GM19324 (cell line): Measurements from ENCODE around the gene CDH13.

Experiments
- ATAC-seq: cut with Tn5 transposase; IDR thresholded peaks from one replicate; pipeline ENCODE4 v1.9.1; 2021; ENCODE audit warnings: mild to moderate bottlenecking, moderate library complexity; ENCODE audit not compliant: unreplicated experiment, low FRiP score

Gene CDH13

GRCh38 chr16:82769845-82770244 lies 143.1 kb downstream of the CDH13 start:
- ATAC-seq, result no peak

- ATAC-seq, result no peak
Observed at GRCh38 chr16:82772215-82772614, 145.4 kb downstream of the CDH13 start.

- ATAC-seq, result no peak
Observed at GRCh38 chr16:82773018-82773417, 146.2 kb downstream of the CDH13 start.

- ATAC-seq, result no peak
Observed at GRCh38 chr16:82776470-82777146, 149.8 kb downstream of the CDH13 start.

GRCh38 chr16:82782715-82783251 lies 156.0 kb downstream of the CDH13 start:
- ATAC-seq, result no peak

- ATAC-seq, result peak; percentile 48
Observed at GRCh38 chr16:82783933-82784572, 157.3 kb downstream of the CDH13 start.

- ATAC-seq, result no peak
Observed at GRCh38 chr16:82784573-82784968, 157.8 kb downstream of the CDH13 start.

GRCh38 chr16:82788225-82788624 lies 161.5 kb downstream of the CDH13 start:
- no peak for ATAC-seq

GRCh38 chr16:82788919-82789318 lies 162.2 kb downstream of the CDH13 start:
- ATAC-seq, result no peak

GRCh38 chr16:82792693-82793092 lies 165.9 kb downstream of the CDH13 start:
- no peak for ATAC-seq

- no peak for ATAC-seq
Observed at GRCh38 chr16:82793528-82794245, 166.9 kb downstream of the CDH13 start.

GRCh38 chr16:82796047-82796446 lies 169.3 kb downstream of the CDH13 start:
- ATAC-seq, result no peak

- ATAC-seq, result no peak
Observed at GRCh38 chr16:82801361-82801760, 174.6 kb downstream of the CDH13 start.

GRCh38 chr16:82805866-82806265 lies 179.1 kb downstream of the CDH13 start:
- no peak for ATAC-seq

GRCh38 chr16:82807311-82807710 lies 180.5 kb downstream of the CDH13 start:
- no peak for ATAC-seq

GRCh38 chr16:82808036-82808435 lies 181.3 kb downstream of the CDH13 start:
- no peak for ATAC-seq

GRCh38 chr16:82810077-82810476 lies 183.3 kb downstream of the CDH13 start:
- no peak for ATAC-seq

GRCh38 chr16:82814059-82814458 lies 187.3 kb downstream of the CDH13 start:
- ATAC-seq, result no peak

- ATAC-seq, result no peak
Observed at GRCh38 chr16:82819286-82819685, 192.5 kb downstream of the CDH13 start.

- no peak for ATAC-seq
Observed at GRCh38 chr16:82820855-82821254, 194.1 kb downstream of the CDH13 start.

- no peak for ATAC-seq
Observed at GRCh38 chr16:82824408-82824807, 197.6 kb downstream of the CDH13 start.
